ENCODE data around the gene CAMKK1. TPM values are rescaled to one million over a fixed set of nuclear protein-coding genes. Genes with fewer than 3 reads are reported as not detected.

CAMKK1 gene
- total RNA-seq, 1 experiment from 2014 or later, result 4.3 TPM

- H3K4me3 Mint-ChIP-seq (ENCODE audit: unreplicated experiment), result no peak overlapping the region
- TF ChIP-seq CTCF (IDR thresholded peaks at IDR 0.05; ENCODE audit: unreplicated experiment), result no peak
- ChIA-PET CTCF (interaction anchor here (1.0 to 2.0 kb wide), 4 partner anchors 11 to 38 kb away, joined by 3 to 8 read pairs (median 5); no protein-coding TSS in a partner anchor), POLR2A (interaction anchor here (0.5 to 1.5 kb wide), 2 partner anchors 9 to 36 kb away, joined by 3 to 4 read pairs; partner anchors contain the start of gene CAMKK1)
- H3K27me3 Mint-ChIP-seq (ENCODE audit: insufficient read depth, unreplicated experiment), result no peaks in the 10 kb centered on the region
- BruUV-seq (replicated peaks), result no TSS peak
- no peak for DNase-seq (ENCODE audit: unreplicated experiment)
- intact Hi-C loops (cut with micrococcal nuclease), result no loop called here
- H3K4me1 Mint-ChIP-seq (ENCODE audit: insufficient read depth, unreplicated experiment), result no peaks in the 10 kb centered on the region
- H3K27ac Mint-ChIP-seq (ENCODE audit: low read depth, unreplicated experiment), result no peak overlapping the region
- H3K36me3 Mint-ChIP-seq (ENCODE audit: insufficient read depth, unreplicated experiment), result no peaks in the 10 kb centered on the region
- no peaks in the 10 kb centered on the region for H3K9me3 Mint-ChIP-seq (ENCODE audit: unreplicated experiment)
Observed at GRCh38 chr17:3900646-3901045, 7.8 kb upstream of the CAMKK1 start.

GRCh38 chr17:3897731-3898130, 4.9 kb upstream of the CAMKK1 start:
- Mint-ChIP-seq H3K4me1 (ENCODE audit: insufficient read depth, unreplicated experiment) (peaks cover 12% of the 10 kb centered on the region), H3K27me3 (ENCODE audit: insufficient read depth, unreplicated experiment) (no peaks in the 10 kb centered on the region), H3K4me3 (ENCODE audit: unreplicated experiment) (no peak overlapping the region), H3K9me3 (ENCODE audit: unreplicated experiment) (no peaks in the 10 kb centered on the region), H3K36me3 (ENCODE audit: insufficient read depth, unreplicated experiment) (no peaks in the 10 kb centered on the region), H3K27ac (ENCODE audit: low read depth, unreplicated experiment) (no peak overlapping the region)
- DNase-seq (ENCODE audit: unreplicated experiment), result no peak
- ChIA-PET POLR2A (no interaction called here), CTCF (interaction anchor here (0.5 to 1.6 kb wide), 4 partner anchors 10 to 71 kb away, joined by 3 to 5 read pairs (median 4); no protein-coding TSS in a partner anchor)
- intact Hi-C loops (cut with micrococcal nuclease), result no loop called here
- TF ChIP-seq CTCF (IDR thresholded peaks at IDR 0.05; ENCODE audit: unreplicated experiment), result no peak
- no TSS peak for BruUV-seq (replicated peaks)

DNA sequence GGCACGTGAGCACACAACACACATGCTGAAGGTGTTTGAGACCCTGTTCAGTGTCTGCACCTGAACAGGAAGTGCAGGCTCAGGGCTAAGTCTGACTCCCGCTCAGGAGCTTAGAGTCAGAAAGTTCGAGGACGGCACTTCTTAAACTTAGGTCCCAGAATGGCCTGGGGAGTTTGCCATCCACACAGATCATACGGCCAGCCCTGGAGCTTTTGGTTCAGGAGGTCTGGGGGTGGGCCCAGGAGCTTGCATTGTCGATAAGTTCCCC, 4.0 kb upstream of the CAMKK1 start:
- no peak for DNase-seq (ENCODE audit: unreplicated experiment)
- intact Hi-C loops (cut with micrococcal nuclease), result no loop called here
- CTCF ChIA-PET, result interaction anchor here (0.6 to 1.6 kb wide), 6 partner anchors 11 to 1219 kb away, joined by 3 to 5 read pairs (median 3); partner anchors contain the start of gene USP6
- H3K27ac Mint-ChIP-seq (ENCODE audit: low read depth, unreplicated experiment), result no peak overlapping the region
- H3K36me3 Mint-ChIP-seq (ENCODE audit: insufficient read depth, unreplicated experiment), result no peaks in the 10 kb centered on the region
- no peaks in the 10 kb centered on the region for H3K9me3 Mint-ChIP-seq (ENCODE audit: unreplicated experiment)
- H3K4me3 Mint-ChIP-seq (ENCODE audit: unreplicated experiment), result no peak overlapping the region
- no peaks in the 10 kb centered on the region for H3K27me3 Mint-ChIP-seq (ENCODE audit: insufficient read depth, unreplicated experiment)
- TF ChIP-seq CTCF (IDR thresholded peaks at IDR 0.05; ENCODE audit: unreplicated experiment), result no peak
- no TSS peak for BruUV-seq (replicated peaks)
- peaks cover 15% of the 10 kb centered on the region for H3K4me1 Mint-ChIP-seq (ENCODE audit: insufficient read depth, unreplicated experiment)
- POLR2A ChIA-PET, result no interaction called here

GRCh38 chr17:3896108-3896967, 3.5 kb upstream of the CAMKK1 start:
- peaks cover 21% of the 10 kb centered on the region for H3K4me1 Mint-ChIP-seq (ENCODE audit: insufficient read depth, unreplicated experiment)
- POLR2A ChIA-PET, result no interaction called here
- no peak overlapping the region for H3K27ac Mint-ChIP-seq (ENCODE audit: low read depth, unreplicated experiment)
- no peaks in the 10 kb centered on the region for H3K27me3 Mint-ChIP-seq (ENCODE audit: insufficient read depth, unreplicated experiment)
- CTCF ChIA-PET, result interaction anchor here (0.6 to 0.7 kb wide), 3 partner anchors 25 to 1085 kb away, joined by 3 read pairs; no protein-coding TSS in a partner anchor
- DNase-seq (ENCODE audit: unreplicated experiment), result no peak
- TF ChIP-seq CTCF (IDR thresholded peaks at IDR 0.05; ENCODE audit: unreplicated experiment), result no peak
- BruUV-seq (replicated peaks), result no TSS peak
- H3K9me3 Mint-ChIP-seq (ENCODE audit: unreplicated experiment), result no peaks in the 10 kb centered on the region
- no peak overlapping the region for H3K4me3 Mint-ChIP-seq (ENCODE audit: unreplicated experiment)
- no peaks in the 10 kb centered on the region for H3K36me3 Mint-ChIP-seq (ENCODE audit: insufficient read depth, unreplicated experiment)
- intact Hi-C loops (cut with micrococcal nuclease), result no loop called here
